Activated CD4-positive, alpha-beta T cell treated with anti-CD3 and anti-CD28 coated beads for 24 hours (primary cell): ENCODE results near the gene LAMA5.

Source experiments
- DNase-seq, 2 donors: peaks; one replicate each; pipeline ENCODE4 v3.0.0-alpha.2; 2020; ENCODE audit warnings: low read depth in 2 of 2

LAMA5 gene

DNA sequence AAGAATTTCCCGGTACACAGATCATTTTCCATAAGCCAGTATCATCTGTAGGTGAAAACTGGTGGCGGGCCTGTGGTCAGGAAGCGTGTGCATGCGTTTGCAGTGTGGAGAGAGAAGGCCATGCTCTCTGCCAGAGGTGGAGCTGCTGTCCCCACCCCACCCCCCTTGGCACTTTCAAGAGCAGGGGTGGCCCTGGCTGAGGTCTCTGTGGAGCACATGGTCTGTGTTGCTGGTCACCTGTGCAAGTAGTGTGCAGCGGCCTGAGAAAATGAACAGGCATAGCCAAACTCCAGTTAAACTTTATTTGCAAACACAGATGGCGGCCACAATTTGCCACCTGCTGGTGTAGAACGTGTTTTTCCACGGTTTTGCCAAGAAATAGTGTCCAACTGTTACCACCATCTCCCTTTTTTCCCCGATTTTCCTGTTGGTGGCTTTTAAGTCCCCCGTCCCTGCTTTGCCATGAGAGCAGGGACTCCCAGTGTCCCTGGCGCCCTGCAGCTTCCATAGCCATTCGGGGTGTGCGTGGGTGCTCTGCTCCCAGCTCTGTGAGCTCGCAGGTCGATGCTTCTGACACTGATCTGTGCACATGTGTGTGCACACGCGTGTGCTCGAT is 61.9 kb downstream of the LAMA5 start:
- DNase-seq: no peak

DNA sequence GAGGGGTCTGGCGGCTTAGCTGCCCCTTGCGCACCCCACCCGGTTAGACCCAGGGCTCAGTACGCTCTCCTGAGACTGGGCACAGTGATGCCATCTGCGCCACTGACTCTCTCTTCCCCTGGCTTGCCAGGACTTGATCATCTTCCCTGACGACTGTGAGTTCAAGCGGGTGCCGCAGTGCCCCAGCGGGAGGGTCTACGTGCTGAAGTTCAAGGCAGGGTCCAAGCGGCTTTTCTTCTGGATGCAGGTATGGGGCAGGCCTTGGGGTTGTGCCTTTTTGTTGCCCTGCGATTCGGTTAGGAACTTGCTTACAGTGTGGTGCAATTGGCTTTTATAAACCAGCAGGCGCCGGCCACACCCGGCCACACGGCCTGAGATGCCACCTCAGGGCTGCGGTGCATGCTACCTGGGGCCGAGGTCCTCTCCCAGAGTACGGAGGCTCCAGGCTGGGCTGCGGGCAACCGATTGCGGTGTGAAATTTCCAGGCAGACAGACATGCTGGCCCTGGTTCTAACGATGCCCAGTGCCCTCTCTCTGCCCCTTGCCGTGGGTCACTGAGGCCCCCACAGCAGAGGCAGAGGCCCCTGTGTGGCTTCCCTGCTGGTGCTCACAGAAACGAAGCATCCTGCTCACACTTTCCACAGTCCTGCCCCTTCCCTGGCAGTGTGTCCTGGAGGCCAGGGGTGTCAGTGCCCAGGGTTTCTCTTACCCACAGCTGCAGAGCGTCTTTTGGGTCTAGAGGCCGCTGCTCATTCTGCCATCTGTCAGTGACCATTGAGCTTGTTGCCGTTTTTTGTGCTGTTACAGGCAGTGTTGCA is 62.6 kb downstream of the LAMA5 start:
- no peak for DNase-seq

GRCh38 chr20:62303340-62304226 is 63.5 kb downstream of the LAMA5 start:
- DNase-seq: no peak

- no peak for DNase-seq
These were observed 64.1 kb downstream of the LAMA5 start for GRCh38 chr20:62303062-62303339.

DNA sequence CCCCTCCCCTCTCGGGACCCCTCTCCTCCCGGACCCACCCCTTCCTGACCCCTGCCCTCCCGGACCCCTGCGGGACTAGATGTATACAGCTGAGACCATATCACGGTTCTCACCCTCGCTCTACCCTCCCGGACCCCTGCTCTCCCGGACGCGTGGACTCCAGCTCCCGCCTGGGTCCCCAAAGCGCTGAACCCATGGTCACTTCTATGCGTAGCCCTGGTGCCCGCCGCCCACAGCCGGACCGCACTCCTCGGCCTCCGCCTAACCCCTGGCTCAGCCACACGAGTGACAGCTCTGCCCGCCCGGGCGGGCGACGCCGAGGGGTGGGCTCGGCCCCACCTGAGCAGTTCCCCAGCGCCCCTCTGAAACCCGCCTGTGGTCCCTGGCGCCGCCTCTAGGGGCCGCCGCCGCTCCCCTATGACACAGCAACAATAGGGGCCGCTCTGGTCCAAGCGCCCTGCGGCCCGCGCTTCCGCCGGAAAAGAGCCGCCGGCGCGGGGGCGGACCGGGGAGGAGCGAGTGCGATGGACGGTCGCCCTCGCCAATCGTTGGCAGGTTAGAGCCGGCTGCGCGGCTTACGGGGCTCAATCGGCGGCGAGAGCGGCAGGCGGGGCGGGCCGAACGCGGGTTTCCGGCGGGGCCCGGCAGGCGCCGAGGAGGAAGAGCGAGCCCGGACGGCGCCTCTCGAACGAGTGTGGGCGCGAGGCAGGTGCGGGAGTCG is 64.6 kb downstream of the LAMA5 start, which contains the start of gene ADRM1:
Gene ADRM1, plus strand, starts transcription at position 657 of the 721 bp plus-strand sequence. CDS start 572 bp downstream, outside the sequence.
- DNase-seq: peak; percentile 91 to 94

DNA sequence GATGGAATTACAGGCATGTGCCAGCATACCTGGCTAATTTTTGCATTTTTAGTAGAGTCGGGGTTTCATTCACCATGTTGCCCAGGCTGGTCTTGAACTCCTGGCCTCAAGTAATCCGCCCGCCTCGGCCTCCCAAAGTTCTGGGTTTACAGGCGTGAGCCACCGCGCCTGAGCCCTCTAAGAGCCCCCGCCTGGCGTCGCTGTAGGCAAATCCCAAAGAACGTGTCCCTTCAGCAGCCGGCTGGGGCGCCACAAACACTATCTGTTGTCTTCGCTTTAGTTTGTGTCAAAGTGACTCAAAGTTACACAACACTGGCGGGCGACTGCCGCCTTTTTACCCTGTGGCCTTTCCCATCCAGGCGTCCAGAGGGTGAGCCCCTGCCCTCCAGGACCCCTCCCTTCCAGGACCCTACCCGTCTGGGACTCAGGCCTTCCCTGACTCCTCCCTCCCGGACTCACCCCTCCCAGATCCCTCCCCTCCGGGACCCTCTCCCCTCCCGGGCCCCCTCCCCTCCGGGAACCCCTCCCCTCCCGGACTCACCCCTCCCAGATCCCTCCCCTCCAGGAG is 65.3 kb downstream of the LAMA5 start:
- peak; percentile 83 for DNase-seq

DNA sequence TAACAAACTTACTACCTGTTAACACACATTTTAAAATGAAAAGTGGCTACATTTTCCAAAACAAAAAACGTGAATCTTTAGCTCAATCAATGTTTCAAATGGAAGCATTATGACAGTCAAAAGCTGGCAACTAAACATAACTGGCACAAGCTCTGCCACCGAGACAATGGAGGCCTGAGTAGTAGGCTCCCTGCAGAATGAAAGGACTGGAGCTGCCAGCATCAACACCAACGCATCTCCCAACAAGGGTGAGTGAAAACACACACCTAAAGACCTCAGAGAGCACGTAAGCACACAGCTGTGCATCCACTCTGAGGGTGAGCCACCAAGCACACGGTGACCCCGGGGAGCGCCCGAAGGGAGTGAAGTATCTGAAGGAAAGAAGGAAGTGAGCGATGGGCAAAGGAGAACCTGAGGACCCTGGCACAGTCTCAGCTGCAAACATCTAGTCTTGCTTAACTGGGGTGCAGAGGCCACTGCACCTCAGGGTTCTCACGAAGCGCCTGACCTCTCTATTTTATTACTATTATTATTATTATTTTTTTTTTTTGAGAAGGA is 65.9 kb downstream of the LAMA5 start:
- no peak for DNase-seq

DNA sequence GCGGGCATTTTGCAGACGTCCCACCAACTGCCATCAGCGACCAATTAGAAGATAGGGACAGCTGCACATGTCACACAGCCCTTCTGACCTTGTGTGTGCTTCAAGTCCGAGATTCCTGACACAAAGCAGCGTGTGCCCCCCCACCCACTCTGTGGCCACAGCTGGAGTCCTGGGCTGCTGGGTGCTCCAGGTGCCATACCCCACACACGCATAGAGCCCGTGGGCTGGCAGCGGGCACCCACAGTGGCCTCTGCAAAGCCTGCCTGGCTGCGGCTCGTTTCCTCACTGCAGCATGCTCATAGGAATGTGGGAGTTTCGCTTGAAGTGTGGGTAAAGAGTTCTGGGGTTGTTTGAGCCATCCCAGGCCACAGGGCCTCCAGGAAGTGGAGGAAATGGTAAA is 66.8 kb downstream of the LAMA5 start:
- DNase-seq: no peak

- no peak for DNase-seq
These were observed 67.4 kb downstream of the LAMA5 start for GRCh38 chr20:62299666-62300236.

- no peak for DNase-seq
These were observed 68.4 kb downstream of the LAMA5 start for GRCh38 chr20:62298577-62299249.

DNA sequence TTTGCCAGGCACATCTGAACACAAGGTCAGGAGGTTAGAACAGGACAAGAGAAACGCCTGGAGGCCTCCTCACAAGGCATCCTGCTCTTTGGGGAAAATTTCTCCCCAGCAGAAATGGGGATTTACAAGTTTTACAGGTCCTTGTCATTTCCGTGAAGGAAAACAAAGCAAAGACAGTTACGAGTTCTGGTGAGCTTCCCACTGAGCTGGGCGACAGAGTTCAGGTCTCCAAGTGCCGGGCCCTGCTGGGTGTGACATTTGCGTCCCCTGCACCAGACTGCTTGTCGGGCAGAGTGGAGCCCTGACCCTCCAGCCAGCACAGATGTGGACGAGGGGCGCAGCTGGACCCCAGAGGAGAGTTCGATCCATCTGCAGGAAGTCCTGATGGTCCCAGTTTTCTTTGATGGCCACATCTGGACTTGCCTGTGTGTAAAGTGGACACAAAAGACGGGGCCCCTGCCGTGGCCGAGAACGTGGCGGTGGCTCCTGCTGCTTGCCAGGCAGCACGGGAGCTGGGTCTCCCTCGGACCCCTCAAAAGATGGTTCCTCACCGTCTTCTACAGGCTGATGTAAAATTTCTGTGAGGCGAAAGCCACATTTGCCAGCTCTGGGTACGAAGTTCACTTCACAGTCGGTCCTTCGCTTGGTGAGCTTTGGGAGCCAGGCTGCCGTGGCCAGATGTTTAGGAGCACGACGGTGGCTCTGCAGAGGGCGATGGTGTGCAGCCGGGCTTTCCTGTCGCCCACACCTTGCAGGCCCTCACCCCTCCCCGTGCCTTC is 69.5 kb downstream of the LAMA5 start:
- DNase-seq: no peak

DNA sequence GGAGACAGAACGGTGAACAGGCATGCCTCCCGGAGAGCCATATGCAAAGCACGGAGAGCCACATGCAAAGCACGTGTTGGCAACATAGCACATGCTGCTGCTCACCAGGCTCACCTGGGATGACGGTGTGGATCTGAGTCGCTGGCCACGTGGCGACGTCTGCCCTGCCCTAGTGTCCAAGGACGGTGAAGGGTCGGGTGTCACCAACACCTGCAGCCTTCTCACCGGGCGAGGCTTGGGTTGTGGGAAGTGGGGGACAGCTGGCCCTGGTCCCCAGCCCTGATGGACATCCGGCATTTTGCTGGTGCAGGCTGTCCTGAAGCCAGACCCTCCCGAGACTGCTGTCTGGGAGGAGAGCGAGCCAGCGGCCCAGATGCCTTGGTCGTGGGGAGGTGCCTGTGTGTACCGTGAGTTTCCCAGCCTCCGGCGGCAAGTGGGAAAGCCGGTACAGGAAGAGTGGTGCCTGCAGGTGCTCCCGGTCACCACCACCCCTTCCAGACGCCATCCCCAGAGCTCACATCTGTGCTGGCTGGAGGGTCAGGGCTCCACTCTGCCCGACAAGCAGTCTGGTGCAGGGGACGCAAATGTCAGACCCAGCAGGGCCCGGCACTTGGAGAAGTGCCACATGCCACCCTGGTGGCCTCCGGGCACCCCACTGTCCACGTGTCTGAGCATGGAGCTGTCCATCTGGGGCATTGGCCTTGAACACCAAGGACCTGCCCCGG is 70.2 kb downstream of the LAMA5 start:
- no peak for DNase-seq

DNA sequence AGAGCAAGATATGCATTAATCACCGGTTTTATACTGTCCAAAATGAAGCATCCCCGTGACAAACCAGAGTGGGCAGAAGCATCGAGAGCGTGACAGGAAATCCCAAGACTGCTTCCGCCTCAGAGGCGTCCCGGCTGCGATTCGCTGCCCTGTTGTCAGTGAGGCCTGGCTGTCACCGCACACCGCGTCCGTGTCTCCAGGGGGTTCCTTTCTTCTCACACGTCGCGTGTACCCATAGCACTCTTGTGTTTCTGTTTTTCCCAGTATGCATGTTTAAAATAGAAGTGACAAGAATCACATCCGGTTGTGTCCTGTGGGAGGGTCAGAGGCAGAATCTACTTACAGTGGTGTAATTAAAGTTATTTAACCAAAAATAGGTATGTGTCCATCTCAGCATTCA is 72.6 kb downstream of the LAMA5 start:
- DNase-seq: no peak

- DNase-seq: no peak
These were observed 73.2 kb downstream of the LAMA5 start for GRCh38 chr20:62293946-62294345.

- DNase-seq: no peak
These were observed 73.9 kb downstream of the LAMA5 start for GRCh38 chr20:62293111-62293784.

DNA sequence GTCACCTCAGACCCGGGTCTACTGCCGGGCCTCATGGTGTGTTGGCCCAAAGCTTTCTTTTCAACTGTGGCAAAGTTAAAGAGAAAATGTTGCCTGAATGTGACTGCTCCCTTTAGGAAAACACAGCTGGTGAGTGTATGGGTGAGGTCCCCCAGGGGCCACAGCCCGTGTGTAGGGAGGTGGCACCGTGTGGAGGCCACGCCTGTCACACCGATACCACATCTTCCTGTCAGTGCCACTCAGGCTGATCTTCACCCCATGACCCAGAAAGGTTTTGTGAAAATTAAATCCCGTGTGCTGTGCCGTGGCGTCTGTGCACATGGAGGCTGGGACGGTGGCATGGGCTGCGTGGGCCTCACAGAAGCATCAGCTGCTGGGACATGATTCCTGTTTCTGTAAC is 75.0 kb downstream of the LAMA5 start:
- DNase-seq: no peak

DNA sequence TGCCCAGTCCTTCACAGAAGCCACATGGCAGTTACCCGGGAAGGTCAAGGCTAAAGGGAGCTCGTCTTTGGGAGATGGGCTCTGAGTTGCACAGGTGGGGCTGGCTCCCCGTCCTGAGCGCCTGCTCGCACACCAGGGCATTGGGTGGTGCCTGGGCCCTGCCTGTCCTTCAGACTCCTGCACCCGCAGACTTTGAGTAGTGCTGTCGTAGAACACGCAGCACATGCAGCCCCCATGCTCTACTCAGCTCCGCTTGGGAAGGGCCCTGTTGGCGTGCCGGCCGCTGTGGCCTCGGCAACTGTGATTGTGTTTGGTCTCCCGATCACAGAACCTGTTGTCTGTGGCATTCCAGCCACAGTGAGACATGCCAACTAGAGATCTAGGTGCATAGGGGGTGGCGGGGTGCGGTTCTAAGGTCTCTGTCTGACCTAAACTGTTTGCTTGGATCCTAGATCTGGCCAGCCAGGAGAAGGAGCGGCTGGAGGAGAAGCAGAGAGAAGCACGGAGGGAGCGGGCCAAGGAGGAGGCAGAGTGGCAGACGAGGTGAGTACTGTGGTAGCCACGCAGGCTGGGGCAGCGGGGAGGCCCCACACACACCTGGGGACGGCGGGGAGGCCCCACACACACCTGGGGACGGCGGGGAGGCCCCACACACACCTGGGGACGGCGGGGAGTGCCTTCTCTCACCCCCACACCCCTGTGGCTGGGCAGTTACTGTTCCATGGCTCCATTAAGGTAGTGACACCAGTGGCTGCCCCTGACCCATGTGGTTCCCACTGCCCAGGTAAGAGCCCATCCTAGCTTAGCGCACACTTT is 75.7 kb downstream of the LAMA5 start:
- DNase-seq: no peak
